GM13976 (cell line): ENCODE data around the gene KLC3.

ENCODE experiments used
- DNase-seq: peaks from one replicate; pipeline ENCODE4 v3.0.0; 2012; ENCODE audit warnings: low spot score
- in situ Hi-C: fragments of 300-500 bp; cut with MboI; formaldehyde crosslinking; loops from one replicate; pipeline ENCODE4 v1.12.0; 2022; ENCODE audit warnings: low sequenced_read_pairs, mixed read lengths, inconsistent platforms; ENCODE audit not compliant: unreplicated experiment
- TF ChIP-seq, protein P1 (sequence below): IDR thresholded peaks from 2 replicates; pipeline ENCODE4 v1.5.1; 2012; ENCODE audit warnings: borderline replicate concordance, mild to moderate bottlenecking; ENCODE audit not compliant: insufficient read depth; ENCODE audit errors: extremely low read depth, missing control alignments, control extremely low read depth

The KLC3 gene

DNA sequence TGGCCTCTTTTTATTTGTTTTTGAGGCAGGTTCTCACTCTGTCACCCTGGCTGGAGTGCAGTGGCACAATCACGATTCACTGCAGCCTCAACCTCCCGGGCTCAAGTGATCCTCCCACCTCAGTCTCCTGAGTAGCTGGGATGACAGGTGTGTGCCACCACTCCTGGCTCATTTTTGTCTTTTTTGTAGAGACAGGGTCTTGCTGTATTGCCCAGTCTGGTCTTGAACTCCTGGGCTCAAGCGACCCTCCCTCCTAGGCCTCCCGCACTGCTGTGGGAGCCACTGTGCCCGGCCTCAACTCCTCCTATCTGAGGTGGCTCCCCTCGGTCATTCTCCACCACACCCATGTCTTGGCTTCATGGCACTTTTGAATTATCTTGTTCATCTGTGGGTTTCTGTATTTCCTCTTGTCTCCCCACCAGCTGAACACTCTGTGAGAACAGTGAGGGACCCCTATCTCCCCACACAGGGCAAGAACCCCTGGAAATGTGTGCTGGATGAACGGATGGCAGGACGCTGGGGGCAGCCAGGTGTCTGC is 25.8 kb upstream of the KLC3 start:
- TF ChIP-seq, protein P1, sequence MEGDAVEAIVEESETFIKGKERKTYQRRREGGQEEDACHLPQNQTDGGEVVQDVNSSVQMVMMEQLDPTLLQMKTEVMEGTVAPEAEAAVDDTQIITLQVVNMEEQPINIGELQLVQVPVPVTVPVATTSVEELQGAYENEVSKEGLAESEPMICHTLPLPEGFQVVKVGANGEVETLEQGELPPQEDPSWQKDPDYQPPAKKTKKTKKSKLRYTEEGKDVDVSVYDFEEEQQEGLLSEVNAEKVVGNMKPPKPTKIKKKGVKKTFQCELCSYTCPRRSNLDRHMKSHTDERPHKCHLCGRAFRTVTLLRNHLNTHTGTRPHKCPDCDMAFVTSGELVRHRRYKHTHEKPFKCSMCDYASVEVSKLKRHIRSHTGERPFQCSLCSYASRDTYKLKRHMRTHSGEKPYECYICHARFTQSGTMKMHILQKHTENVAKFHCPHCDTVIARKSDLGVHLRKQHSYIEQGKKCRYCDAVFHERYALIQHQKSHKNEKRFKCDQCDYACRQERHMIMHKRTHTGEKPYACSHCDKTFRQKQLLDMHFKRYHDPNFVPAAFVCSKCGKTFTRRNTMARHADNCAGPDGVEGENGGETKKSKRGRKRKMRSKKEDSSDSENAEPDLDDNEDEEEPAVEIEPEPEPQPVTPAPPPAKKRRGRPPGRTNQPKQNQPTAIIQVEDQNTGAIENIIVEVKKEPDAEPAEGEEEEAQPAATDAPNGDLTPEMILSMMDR = no peak
- DNase-seq = no peak
- in situ Hi-C loops = no loop called here

DNA sequence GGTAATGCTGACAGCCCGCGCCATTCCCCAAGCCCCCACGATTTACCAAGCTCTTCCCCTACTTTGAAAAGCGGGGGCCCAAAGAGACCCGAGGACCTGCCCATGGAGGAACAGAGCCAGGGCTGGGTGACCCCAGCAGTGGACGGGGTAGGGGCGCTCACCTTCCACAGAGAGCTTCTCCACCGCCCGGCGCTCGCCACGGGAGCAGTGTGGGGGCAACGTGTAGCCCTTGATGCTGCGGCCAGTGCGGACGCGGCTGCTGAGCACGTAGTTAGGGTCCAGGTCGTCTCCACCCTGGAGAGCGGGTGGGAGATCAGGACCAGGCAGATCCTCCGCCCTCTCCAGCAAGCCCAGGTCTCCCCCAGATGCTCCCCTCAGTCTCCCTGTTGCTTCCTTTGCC is 25.2 kb upstream of the KLC3 start:
- no peak for DNase-seq
- TF ChIP-seq, protein P1 = no peak
- in situ Hi-C loops = no loop called here

DNA sequence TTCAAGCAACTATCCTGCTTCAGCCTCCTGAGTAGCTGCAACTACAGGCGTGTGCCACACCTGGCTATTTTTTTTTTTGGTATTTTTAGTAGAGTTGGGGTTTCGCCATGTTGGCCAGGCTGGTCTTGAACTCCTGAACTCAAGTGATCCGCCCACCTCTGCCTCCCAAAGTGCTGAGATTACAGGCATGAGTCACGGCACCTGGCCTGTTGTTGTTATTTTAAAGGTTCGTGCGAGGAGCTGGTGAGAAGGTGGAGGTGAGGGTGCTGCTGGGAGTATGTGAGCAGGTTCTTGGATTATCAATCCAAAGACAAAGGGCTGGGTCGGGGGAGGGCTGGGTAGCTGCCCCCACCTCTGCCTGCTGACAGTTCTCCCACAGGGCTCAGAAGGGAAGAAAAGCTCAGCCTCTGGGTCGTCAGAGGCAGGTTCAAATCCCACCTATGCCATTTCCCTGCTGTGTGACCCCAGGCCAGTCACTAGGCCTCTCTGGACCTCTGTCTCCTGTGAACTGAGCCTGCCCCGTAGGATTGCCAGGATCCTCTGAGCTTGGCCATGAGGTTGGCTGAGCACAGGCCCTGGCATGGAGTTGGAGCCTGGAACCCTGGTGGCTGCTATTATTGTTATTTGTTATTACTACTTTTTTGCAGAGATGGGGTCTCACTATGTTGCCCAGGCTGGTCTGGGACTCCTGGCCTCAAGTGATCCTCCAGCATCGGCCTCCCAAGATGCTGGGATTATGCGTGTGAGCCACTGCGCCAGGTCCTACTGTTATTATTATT is 19.4 kb upstream of the KLC3 start:
- TF ChIP-seq, protein P1 = no peak
- in situ Hi-C loops = no loop called here
- no peak for DNase-seq

DNA sequence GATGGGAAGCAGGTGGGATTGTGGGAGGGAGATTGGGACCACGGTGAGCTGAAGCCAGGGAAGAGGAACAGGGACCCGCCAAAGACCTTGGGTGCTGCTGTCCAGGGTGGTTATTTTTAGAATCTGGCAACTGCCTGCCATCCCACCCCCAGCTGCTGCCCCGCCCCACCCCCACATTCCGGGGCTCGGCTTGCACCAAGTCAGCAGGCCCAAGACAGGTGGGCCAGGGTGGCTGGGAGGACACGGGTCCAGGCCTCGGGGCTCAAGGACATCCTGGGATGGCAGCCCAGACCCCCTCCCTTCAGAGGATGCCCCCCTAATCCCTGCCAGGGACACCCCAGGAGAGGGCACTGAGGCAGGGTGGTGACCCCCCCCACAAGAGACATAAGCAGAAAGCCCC is 18.7 kb upstream of the KLC3 start:
- no peak for DNase-seq
- TF ChIP-seq, protein P1 = no peak
- in situ Hi-C loops = no loop called here

DNA sequence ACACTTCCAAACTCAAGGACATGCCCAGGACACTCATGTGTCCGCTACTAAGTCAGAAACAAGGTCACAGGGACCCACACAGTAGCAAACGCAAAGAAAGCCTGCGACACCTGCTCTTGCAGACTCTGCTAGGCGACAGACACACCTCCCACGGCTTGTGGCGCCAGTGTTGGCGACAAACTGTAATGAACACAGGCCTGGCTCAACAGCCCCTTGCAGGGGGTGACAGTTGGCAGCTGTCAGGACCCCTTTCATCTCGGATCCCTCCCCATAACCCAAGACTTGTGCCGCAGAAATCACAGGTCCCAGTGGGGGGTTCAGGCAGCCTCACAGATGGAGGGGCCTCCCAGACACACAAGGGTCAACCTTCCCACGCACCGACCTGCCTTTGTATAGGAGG is 18.2 kb upstream of the KLC3 start:
- in situ Hi-C loops = no loop called here
- TF ChIP-seq, protein P1 = no peak
- DNase-seq = no peak

DNA sequence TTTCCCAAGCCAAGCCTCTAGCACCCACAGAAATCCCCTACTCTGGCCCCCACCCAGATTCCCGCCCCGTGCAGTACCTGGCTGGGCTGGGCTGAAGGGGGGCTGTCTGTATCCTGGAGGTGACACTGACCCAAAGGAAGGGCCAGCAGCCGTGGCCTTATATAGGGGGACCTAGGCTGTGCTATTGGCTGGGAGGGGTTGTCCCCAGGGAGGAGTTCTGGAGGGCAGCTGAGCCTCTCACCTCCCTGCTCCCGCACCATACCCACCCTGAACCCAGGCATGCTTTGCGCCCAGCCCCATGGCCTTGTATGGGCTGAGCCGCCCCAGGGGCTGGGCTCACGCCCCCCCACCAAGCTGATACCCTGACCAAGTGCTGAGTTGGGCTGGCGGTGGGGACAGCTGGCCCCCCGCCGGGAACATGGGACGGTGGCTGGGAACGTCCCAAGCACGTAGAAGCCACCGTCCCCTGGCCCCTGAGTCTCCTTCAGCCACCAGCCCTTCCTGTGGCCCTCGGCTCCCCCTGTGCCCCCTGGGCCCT is 17.7 kb upstream of the KLC3 start, which contains the start of gene CKM:
Gene CKM (minus strand): TSS at position 132 of the 538 bp plus-strand sequence. CDS start 3,162 bp downstream, outside the sequence.
- DNase-seq = no peak

More for the DNA sequence above, 17.7 kb upstream of the KLC3 start, which contains the start of gene CKM:
- TF ChIP-seq, protein P1 = no peak
- in situ Hi-C loops = no loop called here
